GM19397 (cell line): ENCODE measurements around the gene LMBRD1.
"Not testable (repeated sequence)": the region's sequence is repeated elsewhere in the genome, so short reads cannot be mapped to it uniquely, and the experiment has no call there.

Experiments used
- ATAC-seq: cut with Tn5 transposase; IDR thresholded peaks from one replicate; pipeline ENCODE4 v1.9.1; 2021; ENCODE audit warnings: mild to moderate bottlenecking, moderate library complexity; ENCODE audit not compliant: unreplicated experiment

Gene LMBRD1

GRCh38 chr6:69796642-69797390 is at the start of gene LMBRD1:
LMBRD1 (minus strand) TSS chr6:69797010; CDS start chr6:69796881, 129 bp downstream.
- peak; percentile 94 for ATAC-seq

GRCh38 chr6:69846312-69846711 is 49.5 kb upstream of the LMBRD1 start:
- ATAC-seq: no peak

GRCh38 chr6:69843189-69843588 is 46.4 kb upstream of the LMBRD1 start:
- no peak for ATAC-seq

GRCh38 chr6:69841862-69842261 is 45.1 kb upstream of the LMBRD1 start:
- no peak for ATAC-seq

GRCh38 chr6:69835414-69836179 is 38.8 kb upstream of the LMBRD1 start:
- ATAC-seq: peak; percentile 76

GRCh38 chr6:69832558-69832957 is 35.7 kb upstream of the LMBRD1 start:
- ATAC-seq: no peak

GRCh38 chr6:69827276-69827893 is 30.6 kb upstream of the LMBRD1 start:
- ATAC-seq: no peak

GRCh38 chr6:69825904-69826303 is 29.1 kb upstream of the LMBRD1 start:
- ATAC-seq: no peak

- ATAC-seq: not testable (repeated sequence)
Measured at GRCh38 chr6:69824355-69824754, 27.5 kb upstream of the LMBRD1 start.

- ATAC-seq: no peak
Measured at GRCh38 chr6:69820438-69820837, 23.6 kb upstream of the LMBRD1 start.

GRCh38 chr6:69820018-69820417 is 23.2 kb upstream of the LMBRD1 start:
- no peak for ATAC-seq

GRCh38 chr6:69819138-69819537 is 22.3 kb upstream of the LMBRD1 start:
- ATAC-seq: no peak

GRCh38 chr6:69818223-69818930 is 21.6 kb upstream of the LMBRD1 start:
- no peak for ATAC-seq

- no peak for ATAC-seq
Measured at GRCh38 chr6:69817358-69817757, 20.5 kb upstream of the LMBRD1 start.

GRCh38 chr6:69816569-69816968 is 19.8 kb upstream of the LMBRD1 start:
- ATAC-seq: no peak

GRCh38 chr6:69816026-69816425 is 19.2 kb upstream of the LMBRD1 start:
- peak; percentile 57 for ATAC-seq

- ATAC-seq: no peak
Measured at GRCh38 chr6:69813508-69813907, 16.7 kb upstream of the LMBRD1 start.

- no peak for ATAC-seq
Measured at GRCh38 chr6:69812746-69813427, 16.1 kb upstream of the LMBRD1 start.

GRCh38 chr6:69802995-69803394 is 6.2 kb upstream of the LMBRD1 start:
- no peak for ATAC-seq

- no peak for ATAC-seq
Measured at GRCh38 chr6:69801711-69802110, 4.9 kb upstream of the LMBRD1 start.

GRCh38 chr6:69801225-69801624 is 4.4 kb upstream of the LMBRD1 start:
- ATAC-seq: no peak
